Skeletal muscle cell (primary cell): Measurements from ENCODE around the gene ANKRD23.
A peak's percentile ranks its signal among the peaks of the same experiment; 100 is the strongest.
"Not testable (repeated sequence)": the region's sequence is repeated elsewhere in the genome, so short reads cannot be mapped to it uniquely, and the experiment has no call there.

Experiments used
- DNase-seq: peaks from one replicate; pipeline ENCODE4 v3.0.0-alpha.2; 2010; ENCODE audit warnings: low read depth
- H3K4me3 ChIP-seq: 2 replicates; pipeline ENCODE4 v1.5.1; 2011; ENCODE audit warnings: low read depth, mild to moderate bottlenecking, control low read depth, low read length, moderate library complexity

The ANKRD23 gene

GRCh38 chr2:96804986-96805385 is 38.8 kb downstream of the ANKRD23 start:
- H3K4me3 ChIP-seq, result no peak overlapping the region
- DNase-seq, result no peak

- no peak overlapping the region for H3K4me3 ChIP-seq
These were observed 41.1 kb downstream of the ANKRD23 start for GRCh38 chr2:96802721-96803120.

GRCh38 chr2:96801786-96802595 is 41.8 kb downstream of the ANKRD23 start:
- DNase-seq, result no peak
- H3K4me3 ChIP-seq, result no peak overlapping the region

More at GRCh38 chr2:96802721-96803120, 41.1 kb downstream of the ANKRD23 start:
- DNase-seq, result no peak

- peak; percentile 12 for DNase-seq
- no peak overlapping the region for H3K4me3 ChIP-seq
These were observed 42.6 kb downstream of the ANKRD23 start for GRCh38 chr2:96801005-96801785.

GRCh38 chr2:96800061-96801004 is 43.5 kb downstream of the ANKRD23 start:
- no peak overlapping the region for H3K4me3 ChIP-seq
- no peak for DNase-seq

- no peak for DNase-seq
- no peak overlapping the region for H3K4me3 ChIP-seq
These were observed 44.2 kb downstream of the ANKRD23 start for GRCh38 chr2:96799623-96799935.

- no peak overlapping the region for H3K4me3 ChIP-seq
- no peak for DNase-seq
These were observed 44.8 kb downstream of the ANKRD23 start for GRCh38 chr2:96798733-96799622.

- no peak for DNase-seq
- no peak overlapping the region for H3K4me3 ChIP-seq
These were observed 46.7 kb downstream of the ANKRD23 start for GRCh38 chr2:96797066-96797625.

GRCh38 chr2:96796497-96796896 is 47.3 kb downstream of the ANKRD23 start:
- not testable (repeated sequence) for H3K4me3 ChIP-seq

GRCh38 chr2:96795076-96795475 is 48.7 kb downstream of the ANKRD23 start:
- DNase-seq, result no peak
- no peak overlapping the region for H3K4me3 ChIP-seq

More at GRCh38 chr2:96796497-96796896, 47.3 kb downstream of the ANKRD23 start:
- not testable (repeated sequence) for DNase-seq

GRCh38 chr2:96792772-96793749 is 50.8 kb downstream of the ANKRD23 start:
- DNase-seq, result no peak
- no peak overlapping the region for H3K4me3 ChIP-seq

GRCh38 chr2:96789245-96789617 is 54.6 kb downstream of the ANKRD23 start:
- DNase-seq, result no peak
- no peak overlapping the region for H3K4me3 ChIP-seq

- no peak for DNase-seq
- no peak overlapping the region for H3K4me3 ChIP-seq
These were observed 55.2 kb downstream of the ANKRD23 start for GRCh38 chr2:96788442-96789244.
